ENCODE data around the gene TMEM131L.

TMEM131L gene

DNA sequence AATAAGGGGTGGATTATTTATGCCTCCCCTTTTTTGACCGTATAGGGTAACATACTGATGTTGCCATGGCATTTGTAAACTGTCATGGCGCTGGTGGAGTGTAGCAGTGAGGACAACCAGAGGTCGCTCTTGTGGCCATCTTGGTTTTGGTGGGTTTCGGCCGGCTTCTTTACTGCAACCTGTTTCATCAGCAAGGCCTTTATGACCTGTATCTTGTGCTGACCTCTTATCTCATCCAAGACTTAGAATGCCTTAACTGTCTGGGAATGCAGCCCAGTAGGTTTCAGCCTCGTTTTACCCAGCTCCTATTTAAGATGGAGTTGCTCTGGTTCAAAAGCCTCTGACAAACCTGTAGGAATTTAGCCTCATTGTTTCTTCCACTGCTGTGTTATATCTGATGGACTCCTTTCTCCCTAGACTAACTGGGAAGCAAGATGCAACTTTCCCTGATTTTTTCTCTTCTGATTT, 71.4 kb downstream of the TMEM131L start:
- Mint-ChIP-seq H3K4me1 (peaks cover 70% of the 10 kb centered on the region), H3K36me3 (ENCODE audit: low read depth) (peaks cover 8% of the 10 kb centered on the region), H3K9me3 (no peaks in the 10 kb centered on the region), H3K27ac (peak overlapping the region; percentile 90 to 96 (median 94)), H3K4me3 (no peak overlapping the region), H3K27me3 (ENCODE audit: low read depth) (no peaks in the 10 kb centered on the region)
- no peak for TF ChIP-seq CTCF (IDR thresholded peaks at IDR 0.05; ENCODE audit: unreplicated experiment in 3 of 3)

- peaks cover 72% of the 10 kb centered on the region for H3K4me1 Mint-ChIP-seq
- H3K27me3 Mint-ChIP-seq (ENCODE audit: low read depth), result no peaks in the 10 kb centered on the region
- no peaks in the 10 kb centered on the region for H3K9me3 Mint-ChIP-seq
- H3K27ac Mint-ChIP-seq, result peak overlapping the region; percentile 90 to 96 (median 94)
- TF ChIP-seq CTCF (IDR thresholded peaks at IDR 0.05; ENCODE audit: unreplicated experiment in 3 of 3), result no peak
- peak overlapping the region; percentile 38 to 79 (median 69) for H3K4me3 Mint-ChIP-seq
- peaks cover 8% of the 10 kb centered on the region for H3K36me3 Mint-ChIP-seq (ENCODE audit: low read depth)
Measured at GRCh38 chr4:153538487-153539357, 72.6 kb downstream of the TMEM131L start.

- Mint-ChIP-seq H3K9me3 (no peaks in the 10 kb centered on the region), H3K27me3 (ENCODE audit: low read depth) (no peaks in the 10 kb centered on the region), H3K27ac (peak overlapping the region; percentile 90 to 96 (median 94)), H3K4me3 (peak overlapping the region in 2 of 3 experiments; percentile 69 to 79), H3K4me1 (peaks cover 68% of the 10 kb centered on the region), H3K36me3 (ENCODE audit: low read depth) (peaks cover 9% of the 10 kb centered on the region)
- TF ChIP-seq CTCF (IDR thresholded peaks at IDR 0.05; ENCODE audit: unreplicated experiment in 3 of 3), result no peak
Measured at GRCh38 chr4:153539422-153539821, 73.3 kb downstream of the TMEM131L start.

DNA sequence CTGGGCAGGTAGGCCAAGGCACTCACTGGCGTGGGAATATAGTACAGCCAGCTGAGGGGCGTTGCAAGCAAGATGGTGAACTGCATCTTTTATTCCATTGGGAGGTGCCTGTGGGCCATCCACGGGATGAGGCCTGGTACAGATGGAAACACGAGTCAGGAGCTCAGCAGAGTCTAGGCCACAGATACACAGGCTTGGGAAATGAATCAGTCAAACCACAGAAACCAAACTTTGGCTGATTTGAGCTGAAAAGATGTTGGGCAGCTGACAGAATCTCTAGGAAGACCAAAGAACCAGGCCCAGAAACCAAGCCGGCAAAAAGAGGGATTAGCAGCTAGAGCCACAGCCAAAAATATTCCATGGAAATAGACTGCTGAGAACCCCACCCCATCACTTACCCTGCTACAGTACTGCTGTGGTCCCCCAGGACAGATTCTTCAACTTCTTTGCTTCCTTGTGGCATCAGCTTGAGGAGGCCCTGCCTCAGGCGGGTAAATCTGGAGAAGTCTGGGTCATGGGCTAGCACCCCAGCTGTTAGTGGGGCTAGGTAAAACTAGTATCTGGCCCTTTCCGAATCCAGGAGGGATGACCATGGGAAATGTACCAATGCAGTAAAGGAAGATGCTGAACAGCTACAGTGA, 75.4 kb downstream of the TMEM131L start:
- no peak for TF ChIP-seq CTCF (IDR thresholded peaks at IDR 0.05; ENCODE audit: unreplicated experiment in 3 of 3)
- H3K4me3 Mint-ChIP-seq, result no peak overlapping the region
- H3K27me3 Mint-ChIP-seq (ENCODE audit: low read depth), result no peaks in the 10 kb centered on the region
- no peaks in the 10 kb centered on the region for H3K9me3 Mint-ChIP-seq
- peaks cover 70% of the 10 kb centered on the region for H3K4me1 Mint-ChIP-seq
- H3K36me3 Mint-ChIP-seq (ENCODE audit: low read depth), result peaks cover 14% of the 10 kb centered on the region
- peak overlapping the region in 2 of 3 experiments; percentile 56 to 94 for H3K27ac Mint-ChIP-seq

DNA sequence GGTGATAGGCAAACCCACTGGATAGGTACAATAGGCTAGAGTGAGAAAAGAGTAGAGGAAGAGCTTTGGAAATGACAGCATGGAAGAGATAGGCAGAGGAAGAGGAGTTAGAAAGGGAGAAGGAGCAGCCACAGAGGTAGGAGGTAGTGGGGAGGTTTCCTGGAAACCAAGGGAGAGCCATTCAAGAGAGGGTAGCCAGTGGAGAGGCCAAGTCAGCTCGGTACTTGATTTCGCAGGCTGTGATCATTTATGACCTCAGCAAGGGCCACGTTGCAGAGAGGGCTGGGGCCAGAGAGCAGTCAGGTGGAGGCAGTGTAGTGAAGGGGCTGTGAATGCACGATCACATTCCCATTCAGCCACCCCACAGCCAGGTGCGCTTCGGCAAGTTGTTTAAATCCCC, 76.0 kb downstream of the TMEM131L start:
- peak overlapping the region in 2 of 3 experiments; percentile 56 to 94 for H3K27ac Mint-ChIP-seq
- no peaks in the 10 kb centered on the region for H3K9me3 Mint-ChIP-seq
- TF ChIP-seq CTCF (IDR thresholded peaks at IDR 0.05; ENCODE audit: unreplicated experiment in 3 of 3), result no peak
- H3K27me3 Mint-ChIP-seq (ENCODE audit: low read depth), result no peaks in the 10 kb centered on the region
- no peak overlapping the region for H3K4me3 Mint-ChIP-seq
- H3K4me1 Mint-ChIP-seq, result peaks cover 72% of the 10 kb centered on the region
- H3K36me3 Mint-ChIP-seq (ENCODE audit: low read depth), result peaks cover 14% of the 10 kb centered on the region
